Measurements from ENCODE around the gene SHKBP1. TPM values are rescaled to one million over a fixed set of nuclear protein-coding genes. Genes with fewer than 3 reads are reported as not detected.

The SHKBP1 gene
- total and polyA plus RNA-seq, 9 of the 15 experiments (the other 6 are each of a cell fraction or from before 2014, with no cell fraction given): 1.2 to 58.1 (median 22.3) TPM

DNA sequence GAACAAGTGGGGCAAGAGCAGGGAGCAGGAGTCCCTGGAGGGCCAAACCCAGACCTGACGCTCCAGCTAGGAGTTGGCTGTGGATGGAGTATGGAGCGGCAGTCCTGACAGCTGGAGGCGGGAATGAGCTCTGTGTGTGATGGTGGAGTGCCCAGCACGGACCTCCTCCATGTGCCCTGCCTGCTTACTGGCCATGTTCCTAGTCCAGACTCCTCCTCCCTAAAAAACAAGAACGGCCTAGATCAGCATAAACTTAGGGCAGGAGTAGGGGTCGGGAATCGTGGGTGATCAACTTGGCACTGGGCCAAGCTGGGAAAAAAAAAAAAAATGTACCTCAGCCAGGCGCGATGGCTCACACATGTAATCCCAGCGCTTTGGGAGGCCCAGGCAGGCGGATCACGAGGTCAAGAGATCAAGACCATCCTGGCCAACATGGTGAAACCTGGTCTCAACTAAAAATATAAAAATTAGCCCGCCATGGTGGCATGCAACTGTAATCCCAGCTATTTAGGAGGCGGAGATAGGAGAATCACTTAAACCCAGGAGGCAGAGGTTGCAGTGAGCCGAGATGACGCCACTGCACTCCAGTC is 54.0 kb downstream of the SHKBP1 start:
- in situ Hi-C loops (cut with MboI): no loop called here
- 76% methylated on average over 14 of the region's 16 CpGs for WGBS (ENCODE audit: insufficient coverage, low coverage, missing lambda C conversion rate)
- DNase-seq (ENCODE audit: extremely low read depth in 1 of 4, low spot score in 3 of 4) (no peak), FAIRE-seq (no peak), ATAC-seq (no peak)
- H3K9me1 ChIP-seq (ENCODE audit: control insufficient read depth, insufficient read depth, low read length): no peaks in the 10 kb centered on the region
- peaks cover 41% of the 10 kb centered on the region; the same call in 2 of the 3 replicates for H3K36me3 ChIP-seq (ENCODE audit: control insufficient read depth, insufficient read depth, low read length)
- no TSS peak for BruUV-seq (replicated peaks)
- intact Hi-C loops (cut with micrococcal nuclease): no loop called here
- H3K9ac ChIP-seq (ENCODE audit: insufficient read depth in 1 of 2, low read depth in 2 of 2, low read length in 2 of 2): 0 out of 4 replicates have a peak overlapping the region, but pooled peaks of 1 of the 2 experiments have one; percentile 24
- no peak overlapping the region for H3K4me2 ChIP-seq (ENCODE audit: insufficient read depth, low read length)
- H3K4me1 ChIP-seq (replicated peaks in 1 of 2; ENCODE audit: control insufficient read depth in 2 of 2, insufficient read depth in 2 of 2, low read length in 2 of 2): peaks cover 10 to 34% of the 10 kb centered on the region in 2 experiments
- H3K27me3 ChIP-seq (ENCODE audit: control insufficient read depth in 2 of 2, insufficient read depth in 2 of 2, low read length in 2 of 2): no peaks in the 10 kb centered on the region
- H3K4me3 ChIP-seq: no peak overlapping the region
- no peak for TF ChIP-seq MCM5 (IDR thresholded peaks at IDR 0.05; ENCODE audit: low read depth)
- peak; percentile 17; the same call in 1 of the 2 replicates for TF ChIP-seq ZNF316 (IDR thresholded peaks at IDR 0.05)
- TF ChIP-seq MEF2A (IDR thresholded peaks at IDR 0.05; ENCODE audit: control insufficient read depth, low read depth, low read length): no peak
- TF ChIP-seq SUPT5H (IDR thresholded peaks at IDR 0.05): peak; percentile 37; the same call in 1 of the 2 replicates
- peak; percentile 81 for TF ChIP-seq NFIX (CRISPR knock-in tag; IDR thresholded peaks at IDR 0.05; ENCODE audit: low read depth)
- TF ChIP-seq POLR2A (conservative IDR thresholded peaks at IDR 0.05): peak; percentile 43; the same call in 1 of the 2 replicates
- TF ChIP-seq ZNF384 (IDR thresholded peaks at IDR 0.05; ENCODE audit: low read depth, low read length): peak; percentile 45; the same call in 1 of the 2 replicates
- peak; percentile 36 for TF ChIP-seq SMAD1 (IDR thresholded peaks at IDR 0.05; ENCODE audit: low read depth, low read length, partially characterized antibody)
- peak; percentile 98 for TF ChIP-seq NFIC (IDR thresholded peaks at IDR 0.05)
- TF ChIP-seq CCAR2 (IDR thresholded peaks at IDR 0.05; ENCODE audit: low read depth, low read length): no peak
- no peak for TF ChIP-seq HDAC3 (IDR thresholded peaks at IDR 0.05; ENCODE audit: borderline replicate concordance, partially characterized antibody)
- TF ChIP-seq, protein P1, sequence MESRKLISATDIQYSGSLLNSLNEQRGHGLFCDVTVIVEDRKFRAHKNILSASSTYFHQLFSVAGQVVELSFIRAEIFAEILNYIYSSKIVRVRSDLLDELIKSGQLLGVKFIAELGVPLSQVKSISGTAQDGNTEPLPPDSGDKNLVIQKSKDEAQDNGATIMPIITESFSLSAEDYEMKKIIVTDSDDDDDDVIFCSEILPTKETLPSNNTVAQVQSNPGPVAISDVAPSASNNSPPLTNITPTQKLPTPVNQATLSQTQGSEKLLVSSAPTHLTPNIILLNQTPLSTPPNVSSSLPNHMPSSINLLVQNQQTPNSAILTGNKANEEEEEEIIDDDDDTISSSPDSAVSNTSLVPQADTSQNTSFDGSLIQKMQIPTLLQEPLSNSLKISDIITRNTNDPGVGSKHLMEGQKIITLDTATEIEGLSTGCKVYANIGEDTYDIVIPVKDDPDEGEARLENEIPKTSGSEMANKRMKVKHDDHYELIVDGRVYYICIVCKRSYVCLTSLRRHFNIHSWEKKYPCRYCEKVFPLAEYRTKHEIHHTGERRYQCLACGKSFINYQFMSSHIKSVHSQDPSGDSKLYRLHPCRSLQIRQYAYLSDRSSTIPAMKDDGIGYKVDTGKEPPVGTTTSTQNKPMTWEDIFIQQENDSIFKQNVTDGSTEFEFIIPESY (CRISPR knock-in tag; IDR thresholded peaks at IDR 0.05): peak; percentile 88
- no peak for TF ChIP-seq PHB (CRISPR knock-in tag; IDR thresholded peaks at IDR 0.05)
- no peaks in the 10 kb centered on the region for H3K79me2 ChIP-seq (ENCODE audit: control insufficient read depth, insufficient read depth, low read length)
- H2AFZ ChIP-seq (ENCODE audit: low read depth, low read length): no peak overlapping the region
- no peaks in the 10 kb centered on the region for H4K20me1 ChIP-seq (replicated peaks; ENCODE audit: control insufficient read depth, insufficient read depth, low read length)
- no peaks in the 10 kb centered on the region for H3K9me3 ChIP-seq (replicated peaks; ENCODE audit: control insufficient read depth, insufficient read depth, low read depth, low read length)
- ChIA-PET POLR2A (interaction anchor here (0.7 kb wide), 1 partner anchor 27 kb away, joined by 4 read pairs; no protein-coding TSS in a partner anchor), CTCF (ENCODE audit: low intra/inter-chr PET ratio) (no interaction called here)
- no peak overlapping the region for H3K27ac ChIP-seq (ENCODE audit: extremely low read depth, low read depth, low read length)

All from K562 (cell line).